ENCODE measurements around the gene IRAK1.
"Not testable (repeated sequence)": the region's sequence is repeated elsewhere in the genome, so short reads cannot be mapped to it uniquely, and the experiment has no call there.

Gene IRAK1

GRCh38 chrX:153995504-153995903 is 24.2 kb downstream of the IRAK1 start:
- no peak for DNase-seq (ENCODE audit: low read depth in 2 of 2)

- DNase-seq (ENCODE audit: low read depth in 2 of 2): not testable (repeated sequence)
Measured at GRCh38 chrX:153994398-153994797, 25.3 kb downstream of the IRAK1 start.

GRCh38 chrX:153993978-153994377 is 25.7 kb downstream of the IRAK1 start:
- DNase-seq (ENCODE audit: low read depth in 2 of 2): no peak

- no peak for DNase-seq (ENCODE audit: low read depth in 2 of 2)
Measured at GRCh38 chrX:153993079-153993478, 26.6 kb downstream of the IRAK1 start.

- no peak for DNase-seq (ENCODE audit: low read depth in 2 of 2)
Measured at GRCh38 chrX:153992180-153992579, 27.5 kb downstream of the IRAK1 start.

- DNase-seq (ENCODE audit: low read depth in 2 of 2): no peak
Measured at GRCh38 chrX:153991013-153991580, 28.6 kb downstream of the IRAK1 start.

GRCh38 chrX:153989973-153990655 is 29.6 kb downstream of the IRAK1 start:
- no peak for DNase-seq (ENCODE audit: low read depth in 2 of 2)

- DNase-seq (ENCODE audit: low read depth in 2 of 2): no peak
Measured at GRCh38 chrX:153988493-153988892, 31.2 kb downstream of the IRAK1 start.

GRCh38 chrX:153984351-153985178 is 35.1 kb downstream of the IRAK1 start:
- no peak for DNase-seq (ENCODE audit: low read depth in 2 of 2)

- no peak for DNase-seq (ENCODE audit: low read depth in 2 of 2)
Measured at GRCh38 chrX:153983321-153983801, 36.3 kb downstream of the IRAK1 start.

- peak in 1 of 2 experiments; percentile 62 for DNase-seq (ENCODE audit: low read depth in 2 of 2)
Measured at GRCh38 chrX:153981771-153982533, 37.8 kb downstream of the IRAK1 start.

- DNase-seq (ENCODE audit: low read depth in 2 of 2): no peak
Measured at GRCh38 chrX:153981231-153981630, 38.5 kb downstream of the IRAK1 start.

GRCh38 chrX:153980394-153980793 is 39.3 kb downstream of the IRAK1 start:
- DNase-seq (ENCODE audit: low read depth in 2 of 2): not testable (repeated sequence)

- DNase-seq (ENCODE audit: low read depth in 2 of 2): no peak
Measured at GRCh38 chrX:153974726-153975286, 44.9 kb downstream of the IRAK1 start.

- no peak for DNase-seq (ENCODE audit: low read depth in 2 of 2)
Measured at GRCh38 chrX:153974003-153974725, 45.5 kb downstream of the IRAK1 start.

GRCh38 chrX:153973127-153974002 is 46.3 kb downstream of the IRAK1 start:
- DNase-seq (ENCODE audit: low read depth in 2 of 2): no peak

GRCh38 chrX:153972368-153973126 is 47.2 kb downstream of the IRAK1 start, which contains the start of gene TMEM187:
Gene TMEM187, plus strand, starts transcription at chrX:153972754. Its CDS starts 9,309 bp downstream, at chrX:153982063.
- DNase-seq (ENCODE audit: low read depth in 2 of 2): peak; percentile 73 to 80

- peak; percentile 79 to 80 for DNase-seq (ENCODE audit: low read depth in 2 of 2)
Measured at GRCh38 chrX:153971450-153972367, 48.0 kb downstream of the IRAK1 start, which contains the start of gene HCFC1. Gene HCFC1, minus strand, starts transcription at chrX:153971818. Its CDS starts 978 bp downstream, at chrX:153970840.
